H1 (cell line): ENCODE data around the gene KMT2A. TPM values are rescaled to one million over a fixed set of nuclear protein-coding genes. Genes with fewer than 3 reads are reported as not detected.

Experiments
- CTCF ChIA-PET: fragments of 300-600 bp; sonication (Branson Sonifier 250); formaldehyde crosslinking; loops from one replicate; lab custom pipeline; 2021; ENCODE audit not compliant: partially characterized antibody; lab: Charles Lee
- POLR2A ChIA-PET: fragments of 300-600 bp; sonication (Branson Sonifier 250); formaldehyde crosslinking; loops from one replicate; lab custom pipeline; 2021; ENCODE audit warnings: inconsistent platforms; ENCODE audit not compliant: partially characterized antibody; lab: Charles Lee
- DNase-seq, 2 experiments: peaks; one replicate each; pipeline versions ENCODE4 v3.0.0 to v3.0.0-alpha.2; 2010 to 2022; ENCODE audit warnings: low spot score in 2 of 2, low read depth in 1 of 2, mixed read lengths in 1 of 2
- FAIRE-seq: peaks from 2 replicates; lab custom pipeline; 2011; peaks lifted over from hg19 to GRCh38; lab: Jason Lieb, UNC
- H2AFZ ChIP-seq: 2 replicates; pipeline ENCODE4 v1.8.1; 2012; ENCODE audit warnings: low read length, inconsistent platforms
- H2AK5ac ChIP-seq: 2 replicates; pipeline ENCODE4 v1.6.1; 2013; ENCODE audit warnings: low read depth, low read length
- H2BK120ac ChIP-seq: replicated peaks from 2 replicates; pipeline ENCODE3; 2013; ENCODE audit warnings: low read depth, low read length, inconsistent platforms
- H2BK12ac ChIP-seq: 2 replicates; pipeline ENCODE4 v1.6.1; 2013; ENCODE audit warnings: low read depth, low read length
- H2BK15ac ChIP-seq: 2 replicates; pipeline ENCODE4 v1.6.1; 2013; ENCODE audit warnings: low read length
- H2BK20ac ChIP-seq: 2 replicates; pipeline ENCODE4 v1.6.1; 2013; ENCODE audit warnings: low read length
- H2BK5ac ChIP-seq: 2 replicates; pipeline ENCODE4 v1.6.1; 2013; ENCODE audit warnings: low read depth, low read length
- H3K14ac ChIP-seq: 2 replicates; pipeline ENCODE4 v1.6.1; 2013; ENCODE audit warnings: inconsistent platforms; ENCODE audit not compliant: insufficient read length
- H3K18ac ChIP-seq: 2 replicates; pipeline ENCODE4 v1.6.1; 2013; ENCODE audit warnings: low read length; ENCODE audit errors: extremely low read depth
- H3K23ac ChIP-seq: 2 replicates; pipeline ENCODE4 v1.6.1; 2013; ENCODE audit warnings: inconsistent platforms; ENCODE audit not compliant: insufficient read length
- H3K23me2 ChIP-seq: 2 replicates; pipeline ENCODE4 v1.6.1; 2013; ENCODE audit warnings: low read depth, low read length
- H3K27ac ChIP-seq: 2 replicates; pipeline ENCODE4 v1.6.1; 2011; ENCODE audit warnings: low read depth, low read length, inconsistent platforms
- H3K27me3 ChIP-seq, 4 experiments: replicated peaks in 1 of 4; 1 replicate in 1 of 4; 2 replicates in 3 of 4; pipeline versions ENCODE4 v1.6.1 to v1.8.1; 2011 to 2013; ENCODE audit warnings: low read length in 3 of 4, mild to moderate bottlenecking in 3 of 4, inconsistent platforms in 2 of 4, mixed read lengths in 2 of 4, moderate library complexity in 1 of 4; ENCODE audit not compliant: control insufficient read depth in 3 of 4, insufficient read depth in 3 of 4; ENCODE audit errors: extremely low read depth in 1 of 4
- H3K36me3 ChIP-seq, 4 experiments: 2 replicates each; pipeline versions ENCODE4 v1.6.1 to v1.8.1; 2011 to 2013; ENCODE audit warnings: mild to moderate bottlenecking in 4 of 4, low read length in 3 of 4, moderate library complexity in 2 of 4, control low read depth in 1 of 4, inconsistent platforms in 1 of 4; ENCODE audit not compliant: insufficient read depth in 4 of 4, control insufficient read depth in 2 of 4
- H3K4ac ChIP-seq: replicated peaks from 2 replicates; pipeline ENCODE3; 2013; ENCODE audit warnings: low read length, low read depth, mixed read lengths, inconsistent platforms; ENCODE audit not compliant: insufficient read length
- H3K4me1 ChIP-seq, 4 experiments: replicated peaks in 1 of 4; 1 replicate in 1 of 4; 2 replicates in 3 of 4; pipeline versions ENCODE4 v1.6.1 to v1.8.1; 2011 to 2013; ENCODE audit warnings: low read length in 3 of 4, inconsistent platforms in 2 of 4, mixed read lengths in 1 of 4; ENCODE audit not compliant: insufficient read depth in 4 of 4, control insufficient read depth in 3 of 4
- H3K4me2 ChIP-seq, 2 experiments: 2 replicates each; pipeline versions ENCODE4 v1.6.1 to v1.8.1; 2011 to 2013; ENCODE audit warnings: low read depth in 2 of 2, low read length in 2 of 2, control low read depth in 1 of 2, inconsistent platforms in 1 of 2, mild to moderate bottlenecking in 1 of 2; ENCODE audit not compliant: insufficient read depth in 1 of 2
- H3K4me3 ChIP-seq, 4 experiments: fragments of 200-600, 300-600 bp in 1 of 4; sonication (generic), shearing (Covaris generic), sonication (Bioruptor Twin) in 1 of 4; 2 replicates each; pipeline versions ENCODE4 v1.5.1 to v1.8.1; 2011 to 2016; ENCODE audit warnings: low read length in 4 of 4, low read depth in 3 of 4, control low read depth in 2 of 4, inconsistent platforms in 2 of 4, mild to moderate bottlenecking in 2 of 4, mixed read lengths in 1 of 4, moderate library complexity in 1 of 4; ENCODE audit not compliant: insufficient read depth in 2 of 4; ENCODE audit errors: extremely low read depth in 1 of 4
- H3K56ac ChIP-seq: replicated peaks from 2 replicates; pipeline ENCODE3; 2013; ENCODE audit warnings: low read depth, mild to moderate bottlenecking, mixed read lengths, low read length, inconsistent platforms; ENCODE audit not compliant: insufficient read length
- H3K79me1 ChIP-seq: 2 replicates; pipeline ENCODE4 v1.6.1; 2013; ENCODE audit warnings: low read depth, low read length, control low read depth
- H3K79me2 ChIP-seq, 2 experiments: 2 replicates each; pipeline versions ENCODE4 v1.6.1 to v1.8.1; 2012 to 2013; ENCODE audit warnings: low read length in 2 of 2, mild to moderate bottlenecking in 2 of 2, inconsistent platforms in 1 of 2; ENCODE audit not compliant: insufficient read depth in 2 of 2, control insufficient read depth in 1 of 2
- H3K9ac ChIP-seq, 4 experiments: replicated peaks in 1 of 4; 1 replicate in 1 of 4; 2 replicates in 3 of 4; pipeline versions ENCODE4 v1.6.1 to v1.8.1; 2011 to 2013; ENCODE audit warnings: low read depth in 3 of 4, low read length in 3 of 4, control low read depth in 2 of 4, mild to moderate bottlenecking in 2 of 4, moderate library complexity in 2 of 4, inconsistent platforms in 1 of 4; ENCODE audit errors: extremely low read depth in 1 of 4
- H3K9me3 ChIP-seq, 2 experiments: 2 replicates each; pipeline versions ENCODE4 v1.6.1 to v1.8.1; 2012 to 2013; ENCODE audit warnings: mild to moderate bottlenecking in 2 of 2, moderate library complexity in 2 of 2, control low read depth in 1 of 2, inconsistent platforms in 1 of 2, low read depth in 1 of 2, low read length in 1 of 2, mixed read lengths in 1 of 2; ENCODE audit not compliant: insufficient read depth in 2 of 2
- H4K20me1 ChIP-seq, 2 experiments: replicated peaks in 1 of 2; 2 replicates each; pipeline versions ENCODE3 to v1.8.1; 2011 to 2013; ENCODE audit warnings: inconsistent platforms in 2 of 2, low read length in 2 of 2, mild to moderate bottlenecking in 1 of 2; ENCODE audit not compliant: insufficient read depth in 2 of 2, control insufficient read depth in 1 of 2
- H4K5ac ChIP-seq: 2 replicates; pipeline ENCODE4 v1.6.1; 2013; ENCODE audit warnings: low read length, low read depth, mixed read lengths, inconsistent platforms; ENCODE audit not compliant: insufficient read length
- H4K8ac ChIP-seq: 2 replicates; pipeline ENCODE4 v1.8.0; 2013; ENCODE audit warnings: mild to moderate bottlenecking, moderate library complexity, low read length, inconsistent platforms; ENCODE audit not compliant: insufficient read depth; ENCODE audit errors: extremely low read depth
- H4K91ac ChIP-seq: replicated peaks from 2 replicates; pipeline ENCODE3; 2013; ENCODE audit warnings: low read length, mixed read lengths, inconsistent platforms; ENCODE audit not compliant: insufficient read length
- CEBPB ChIP-seq: IDR thresholded peaks from 2 replicates; pipeline ENCODE4 v1.6.1; 2012; ENCODE audit warnings: low read depth, low read length
- NRF1 ChIP-seq: IDR thresholded peaks from 2 replicates; pipeline ENCODE4 v1.6.1; 2011; ENCODE audit warnings: mild to moderate bottlenecking, low read depth, low read length, improper control_type of control experiment
- RNF2 ChIP-seq: fragments of 200-900, 300-1000 bp; sonication (generic); IDR thresholded peaks from 2 replicates; pipeline ENCODE4 v1.7.1; 2016; ENCODE audit warnings: borderline replicate concordance, low read depth, mild to moderate bottlenecking, antibody characterized with exemption, low read length; ENCODE audit not compliant: poor library complexity, severe bottlenecking; ENCODE audit errors: missing control alignments
- SIRT6 ChIP-seq: IDR thresholded peaks from one replicate; pipeline ENCODE4 v1.7.1; 2012; ENCODE audit warnings: low read length, inconsistent platforms
- SUZ12 ChIP-seq: fragments of 200-600 bp; sonication (generic); IDR thresholded peaks from 2 replicates; pipeline ENCODE4 v1.6.1; 2012; ENCODE audit warnings: mild to moderate bottlenecking, inconsistent platforms, low read length, moderate library complexity, mixed read lengths
- WGBS, 2 experiments: shearing (Covaris generic) in 1 of 2; methylation state at CpG; one replicate each; pipeline versions ENCODE4 v1.1.6 to v1.1.7; 2013 to 2015; ENCODE audit warnings: low lambda C conversion rate in 2 of 2, mixed read lengths in 2 of 2, inconsistent platforms in 1 of 2, low coverage in 1 of 2, missing lambda C conversion rate in 1 of 2; ENCODE audit not compliant: insufficient replicate concordance in 2 of 2, insufficient coverage in 1 of 2, insufficient read length in 1 of 2; ENCODE audit errors: extremely low coverage in 1 of 2, missing lambda C conversion rate in 1 of 2; 5-methylcytosine and 5-hydroxymethylcytosine counted together
- polyA plus RNA-seq, 7 experiments: library from polyadenylated mRNA; depleted of rRNA in 3 of 7; stranded (reverse) in 5 of 7; unstranded in 2 of 7; fragments of >200 nt in 5 of 7; fragments of 200-250 nt in 2 of 7; gene quantifications; 1 replicate in 5 of 7; 2 replicates in 1 of 7; 4 replicates in 1 of 7; pipeline versions ENCODE4 v1.2.1 to v1.2.3, GENCODE V29; 2011 to 2013; ENCODE audit warnings: missing spikeins in 2 of 7, mixed read lengths in 2 of 7
- total RNA-seq: library from RNA; stranded (reverse); fragmentation: NEBNext Ultra II Directional; extraction: Animal tissue kit (Norgen Biotek cat#: 25700); gene quantifications from 2 replicates; pipeline ENCODE4 v1.2.1, GENCODE V29; 2021

KMT2A gene
- total and polyA plus RNA-seq, 2 of the 8 experiments (the other 6 are each of a cell fraction or from before 2014, with no cell fraction given) = 35.9 to 62.1 TPM

- DNase-seq (no peak), FAIRE-seq (no peak)
- 92% methylated on average over 4 of the region's 4 CpGs; no CpG with 5 or more reads in 1 of the 2 experiments for WGBS, 2 experiments
- H3K4ac ChIP-seq = no peak overlapping the region
- H3K79me2 ChIP-seq = no peaks in the 10 kb centered on the region
- H3K27ac ChIP-seq = no peak overlapping the region
- H3K4me3 ChIP-seq = no peak overlapping the region
- H3K4me1 ChIP-seq = peaks cover 0 to 2% (median 0%) of the 10 kb centered on the region in 4 experiments; a peak in 1 of 7 replicates
- ChIA-PET POLR2A (no interaction called here), CTCF (no interaction called here)
- H3K9me3 ChIP-seq = no peaks in the 10 kb centered on the region
- H3K36me3 ChIP-seq = peaks cover 0 to 7% (median 0%) of the 10 kb centered on the region in 4 experiments; a peak in 1 of 8 replicates
- no peak overlapping the region for H3K14ac ChIP-seq
- H3K9ac ChIP-seq = no peak overlapping the region
- no peak overlapping the region for H3K56ac ChIP-seq
- no peak overlapping the region for H4K91ac ChIP-seq
- H3K4me2 ChIP-seq = no peak overlapping the region
- no peak overlapping the region for H2BK12ac ChIP-seq
- TF ChIP-seq RNF2 (no peak), SIRT6 (no peak), CEBPB (no peak), NRF1 (no peak), SUZ12 (no peak)
- H2BK120ac ChIP-seq = no peak overlapping the region
- H3K27me3 ChIP-seq = no peaks in the 10 kb centered on the region
- H3K23me2 ChIP-seq = peaks cover 4% of the 10 kb centered on the region; the same call in 1 of the 2 replicates
- no peak overlapping the region for H4K8ac ChIP-seq
- H4K5ac ChIP-seq = no peak overlapping the region
- H2BK5ac ChIP-seq = no peak overlapping the region
- no peak overlapping the region for H2AK5ac ChIP-seq
- no peak overlapping the region for H2BK15ac ChIP-seq
- H2BK20ac ChIP-seq = no peak overlapping the region
- no peak overlapping the region for H3K23ac ChIP-seq
- H3K79me1 ChIP-seq = no peaks in the 10 kb centered on the region
- H3K18ac ChIP-seq = no peak overlapping the region
- H2AFZ ChIP-seq = no peak overlapping the region
- no peaks in the 10 kb centered on the region for H4K20me1 ChIP-seq
These were observed 124.5 kb downstream of the KMT2A start for GRCh38 chr11:118560806-118561205.
